Measurements from ENCODE around the gene ITGB7.
A peak's percentile ranks its signal among the peaks of the same experiment; 100 is the strongest.
"Not testable (repeated sequence)": the region's sequence is repeated elsewhere in the genome, so short reads cannot be mapped to it uniquely, and the experiment has no call there.

ITGB7 gene

DNA sequence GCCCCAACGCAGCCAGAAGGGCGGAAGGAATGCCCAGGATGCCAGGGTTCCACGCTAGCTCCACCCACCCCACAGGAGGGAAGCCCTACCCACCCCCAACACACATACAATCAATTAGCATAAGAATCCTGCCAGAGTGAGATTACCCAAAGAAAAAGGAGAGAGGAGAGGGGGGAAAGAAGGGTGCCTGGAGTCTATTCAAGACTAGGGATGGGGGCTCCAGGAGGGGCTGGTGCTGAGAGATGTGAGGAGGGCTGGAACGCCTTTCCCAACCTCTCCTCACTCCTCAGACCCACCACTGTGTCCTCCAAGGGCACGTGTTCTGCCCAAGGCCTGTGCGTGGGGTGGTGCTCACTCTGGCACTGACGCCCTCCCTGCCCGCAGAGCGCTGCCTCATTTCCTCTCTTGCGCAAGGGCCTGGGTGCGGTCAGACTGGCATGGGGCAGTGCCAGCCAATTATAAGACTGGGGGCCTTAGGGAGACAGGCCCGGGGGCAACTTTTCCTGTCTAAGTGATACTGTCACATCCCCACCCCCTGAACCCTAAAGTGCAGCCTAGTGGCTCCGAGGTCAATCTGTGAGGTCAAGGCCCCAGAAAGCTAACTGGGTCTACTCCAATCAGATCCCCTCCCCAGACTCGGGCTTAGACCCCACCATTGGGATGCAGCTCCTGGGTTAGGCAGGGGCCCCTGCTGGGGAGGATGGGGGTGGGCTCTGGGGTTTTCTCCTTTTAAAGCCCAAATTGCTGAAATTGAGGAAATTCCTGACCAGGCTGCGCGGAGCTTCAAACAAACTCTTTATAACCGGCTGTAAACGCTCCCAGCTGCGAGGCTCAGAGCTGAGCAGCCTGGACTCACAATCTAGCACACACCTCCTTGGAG is 10.2 kb upstream of the ITGB7 start:
- no peak for DNase-seq

DNA sequence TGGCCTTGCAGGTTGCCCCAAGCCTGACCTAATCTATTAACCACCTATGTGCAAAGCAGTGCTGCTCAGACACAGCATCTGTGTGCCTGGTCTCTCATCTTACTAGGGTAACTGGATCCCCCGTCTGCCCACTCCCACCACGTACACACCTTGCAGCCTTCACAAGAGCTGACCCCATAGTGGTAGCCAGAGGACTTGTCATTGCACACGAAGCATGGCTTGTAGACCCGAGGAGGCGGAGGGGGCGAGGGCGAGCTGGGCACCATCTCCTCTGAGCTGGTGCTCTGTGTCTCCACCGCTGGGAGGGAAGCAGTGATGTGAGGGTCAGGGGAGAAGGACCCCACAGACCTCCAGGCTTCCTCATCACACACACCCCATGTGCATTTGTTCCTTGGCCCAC is 8.4 kb upstream of the ITGB7 start:
- no peak for DNase-seq

DNA sequence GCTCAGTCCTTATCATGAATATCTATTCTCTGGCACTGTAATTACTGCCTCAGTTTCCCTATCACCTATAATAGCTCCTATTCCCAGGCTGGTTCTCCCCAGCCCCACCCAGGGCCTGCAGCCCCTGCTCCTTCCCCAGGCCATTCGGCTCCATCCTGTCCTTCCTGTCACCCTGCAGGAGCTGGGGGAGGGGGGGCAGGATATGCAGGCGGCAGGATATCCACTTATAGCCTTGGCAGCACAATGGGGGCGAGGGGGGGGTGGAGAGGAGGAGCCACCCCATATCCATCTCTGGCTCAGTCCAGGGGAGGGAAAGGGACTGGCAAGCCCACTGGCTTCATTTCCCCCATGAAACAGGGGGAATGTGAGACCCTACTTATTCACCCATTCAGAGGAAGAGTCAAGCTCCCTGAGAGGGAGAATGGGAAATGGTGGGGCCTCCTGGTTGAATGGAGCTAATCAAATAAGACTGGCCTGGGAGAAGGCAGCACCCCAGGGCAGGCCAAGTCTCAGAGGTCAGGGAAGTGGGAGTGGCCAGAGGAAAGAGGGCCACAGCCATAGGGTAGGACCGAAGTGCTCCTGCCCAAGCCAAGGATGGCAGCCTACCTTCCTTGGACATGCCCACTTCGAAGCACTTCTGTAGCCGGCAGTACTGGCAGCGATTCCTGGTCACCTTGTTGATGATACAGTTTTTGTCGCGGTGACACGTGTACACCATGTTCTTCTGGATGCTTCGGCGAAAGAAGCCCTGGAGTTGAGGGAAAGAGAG is 7.8 kb upstream of the ITGB7 start:
- no peak for DNase-seq

DNA sequence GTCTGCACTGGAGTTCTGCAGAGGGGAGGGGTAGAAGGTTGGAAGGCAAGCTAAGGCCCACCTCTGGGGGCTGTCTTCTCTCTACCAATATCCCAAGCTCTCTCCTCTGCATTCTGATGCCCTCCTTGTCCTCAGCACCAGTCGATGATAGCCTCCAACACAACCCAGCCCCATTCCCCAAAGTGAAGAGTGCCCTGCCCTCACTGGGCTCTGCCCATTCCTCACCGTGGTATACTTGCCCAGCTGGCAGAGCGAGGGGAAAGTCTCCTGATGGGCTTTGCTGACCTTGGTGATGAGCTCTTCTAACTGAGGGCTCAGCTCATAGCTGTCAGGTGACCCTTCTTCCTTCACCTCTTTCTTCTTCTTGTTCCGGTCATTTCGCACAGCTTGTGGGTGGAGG is 7.2 kb upstream of the ITGB7 start:
- DNase-seq = no peak

DNA sequence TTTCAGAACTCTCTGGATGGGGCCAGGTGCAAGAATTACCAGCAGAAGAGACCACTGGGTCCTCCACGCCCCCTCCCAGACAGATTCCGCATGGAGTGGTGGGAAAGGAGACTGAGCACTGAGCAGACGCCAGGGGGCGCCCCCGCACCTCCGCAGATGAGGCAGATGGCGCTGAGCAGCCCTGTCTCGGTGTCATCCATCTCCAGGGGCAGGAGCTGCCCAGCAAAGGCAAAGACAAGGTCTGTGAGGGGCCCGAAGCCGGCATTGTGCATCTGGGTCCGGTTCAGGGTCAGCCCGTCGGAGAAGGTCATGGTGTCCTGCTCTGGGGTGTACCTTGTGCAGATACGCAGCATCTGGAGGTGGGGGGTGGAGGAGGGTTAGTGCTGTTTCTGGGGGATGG is 6.3 kb upstream of the ITGB7 start:
- DNase-seq = peak; percentile 52

DNA sequence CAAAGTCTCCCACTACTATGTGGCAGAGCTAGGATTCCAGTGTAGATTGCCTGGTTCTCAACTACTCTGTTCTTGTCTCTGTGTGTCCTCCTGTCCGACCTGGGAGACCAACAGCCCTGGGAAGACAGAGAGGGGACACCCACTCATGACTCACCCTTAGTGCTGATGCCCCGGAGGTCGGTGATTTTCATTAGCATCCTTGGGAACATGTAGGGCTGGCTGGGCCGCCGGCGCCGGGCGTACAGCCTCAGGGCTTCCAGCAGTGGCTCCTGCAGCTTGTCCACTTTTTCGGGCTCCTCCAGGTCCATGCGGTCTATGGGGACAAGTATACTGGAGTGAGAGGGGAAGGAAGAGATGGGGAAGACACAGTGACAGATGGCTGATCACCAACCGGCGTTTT is 5.9 kb upstream of the ITGB7 start:
- no peak for DNase-seq

DNA sequence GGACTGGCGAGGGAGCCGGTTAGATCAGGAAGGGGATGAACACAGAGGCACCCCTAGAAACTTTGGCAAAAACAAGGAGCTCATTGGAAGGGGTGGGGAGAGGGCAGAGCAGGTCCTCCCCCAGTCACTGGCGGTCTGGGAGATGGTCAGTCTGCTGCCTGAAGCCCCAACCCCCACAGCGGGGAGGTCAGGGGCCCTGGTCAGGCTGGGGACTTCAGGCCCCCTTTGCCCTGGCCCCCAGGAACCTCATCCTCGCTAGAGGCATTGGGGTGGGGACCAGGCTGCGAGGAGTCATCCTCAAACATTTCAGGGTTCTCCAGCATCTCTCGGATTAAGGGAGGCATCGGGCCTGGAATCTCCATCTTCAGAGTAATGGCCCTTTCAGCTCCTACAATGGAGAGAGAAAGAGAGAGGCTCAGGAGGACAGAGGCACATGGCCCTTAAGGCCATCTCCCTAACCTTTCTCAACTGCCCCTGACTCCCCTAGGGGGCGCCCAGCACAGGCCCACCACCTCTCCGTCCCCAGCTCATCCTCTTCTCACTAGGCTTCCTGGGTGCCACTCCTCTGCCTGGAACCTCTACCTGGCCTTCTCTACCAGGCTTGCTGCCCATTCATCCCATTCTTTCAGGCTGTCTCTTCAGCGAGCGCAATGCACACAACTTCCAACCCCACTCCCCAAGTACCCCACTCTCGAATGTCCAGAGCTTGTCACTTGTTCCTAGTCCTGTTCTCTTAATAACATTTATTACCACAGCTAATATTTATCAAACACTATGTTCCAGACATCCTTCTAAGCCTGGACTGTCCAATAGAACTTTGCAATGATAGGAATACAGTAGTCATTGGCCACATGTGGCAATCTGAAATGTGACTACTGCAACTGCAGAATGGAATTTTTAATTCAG is 4.7 kb upstream of the ITGB7 start:
- DNase-seq = no peak

DNA sequence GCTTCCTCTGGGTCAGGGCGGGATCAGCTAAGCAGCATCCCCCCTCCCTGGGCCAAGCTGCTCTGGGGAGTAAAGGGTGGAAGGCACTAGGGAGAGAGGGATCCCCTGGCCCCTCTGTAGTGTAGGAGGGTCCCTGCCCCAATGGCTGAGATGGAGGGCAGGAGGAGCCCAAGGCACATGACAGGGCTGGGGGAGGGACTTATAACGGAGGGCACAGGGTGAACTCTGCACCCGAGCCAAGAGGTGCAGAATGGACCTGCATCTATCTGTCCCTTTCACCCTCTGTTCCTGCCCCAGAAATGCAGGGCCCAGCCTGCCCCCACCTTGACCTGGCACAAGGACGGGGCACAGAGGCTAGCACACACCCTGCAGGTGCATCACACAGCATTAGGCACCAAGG is 3.8 kb upstream of the ITGB7 start:
- no peak for DNase-seq

DNA sequence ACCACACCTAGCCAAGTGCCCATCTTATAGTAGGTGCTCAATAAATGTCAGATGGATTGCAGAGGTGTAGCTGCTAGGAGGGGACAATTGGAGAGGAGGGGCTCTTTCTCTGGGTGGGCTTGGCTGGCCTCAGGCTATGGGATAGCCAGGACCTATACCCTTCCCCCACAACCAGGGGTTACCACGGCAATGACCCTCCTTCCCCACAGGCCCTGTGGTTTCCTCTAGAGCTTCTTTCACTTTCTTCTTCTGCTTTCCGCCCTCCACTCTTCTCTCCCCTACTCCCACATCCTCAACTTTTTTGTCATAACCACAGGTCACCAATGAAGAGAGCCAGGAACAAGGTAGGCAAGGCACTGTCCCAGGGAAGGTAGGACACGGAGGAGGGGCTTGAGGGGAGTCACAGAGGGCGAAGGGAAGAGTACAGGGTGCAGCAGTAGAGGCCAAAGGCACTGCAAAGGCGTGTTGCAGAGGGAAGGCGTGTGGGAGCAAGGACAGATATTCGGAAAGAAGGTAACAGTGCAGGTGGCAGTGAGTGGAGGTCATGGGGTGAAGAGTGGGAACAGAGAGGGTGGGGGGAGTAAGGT is 1.9 kb upstream of the ITGB7 start:
- no peak for DNase-seq

DNA sequence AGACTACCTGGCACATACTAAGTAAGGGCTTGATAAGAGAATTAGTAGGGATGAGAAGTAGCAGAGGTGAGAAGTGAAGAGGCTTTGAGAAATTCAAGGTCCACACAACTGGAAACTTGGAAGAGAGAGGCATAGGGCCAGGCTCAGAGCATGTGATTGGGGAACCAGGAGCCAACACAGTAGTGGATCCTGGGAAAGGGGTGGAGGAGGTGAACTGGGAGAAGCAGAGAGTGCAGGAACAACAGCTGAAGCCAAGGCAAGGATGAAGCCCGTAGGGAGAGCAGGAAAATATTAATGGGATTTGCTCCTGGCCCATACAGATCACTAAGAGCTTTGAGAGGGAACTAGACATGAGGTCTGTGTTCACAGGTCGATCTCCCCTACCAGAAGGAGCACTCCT is 1.4 kb upstream of the ITGB7 start:
- DNase-seq = no peak

DNA sequence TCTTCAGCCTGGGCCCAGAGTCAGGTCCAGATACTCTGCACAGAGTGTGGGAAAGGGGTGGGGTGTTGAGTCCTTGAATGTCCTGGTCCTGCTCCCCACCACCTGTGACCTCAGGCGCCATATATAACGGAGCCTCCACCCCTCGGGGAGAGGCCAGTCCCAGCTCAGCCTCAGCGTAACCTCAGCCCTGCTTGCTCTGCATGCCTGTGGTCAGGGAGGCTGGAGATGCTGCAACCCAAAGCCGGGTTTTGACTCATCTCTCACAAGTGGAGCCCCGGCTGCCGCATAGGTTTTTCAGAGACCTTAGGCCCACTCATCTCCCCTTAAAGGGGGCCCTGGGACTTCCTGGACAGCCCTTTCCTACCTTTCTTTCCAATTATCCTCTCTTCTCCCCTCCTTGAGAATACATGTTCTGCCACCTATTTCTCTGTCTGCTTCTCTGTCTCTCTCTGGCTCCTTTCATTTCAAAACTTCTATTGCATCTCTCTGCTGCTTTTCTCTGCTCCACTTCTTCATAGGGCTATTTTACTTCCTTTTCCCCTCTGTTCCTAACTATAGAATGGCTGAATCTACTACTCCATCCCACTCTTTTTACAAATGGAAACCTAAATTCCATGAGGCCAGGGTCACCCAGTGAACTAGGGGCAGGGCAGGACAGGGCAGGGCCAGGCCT is 1.2 kb downstream of the ITGB7 start:
- no peak for DNase-seq

DNA sequence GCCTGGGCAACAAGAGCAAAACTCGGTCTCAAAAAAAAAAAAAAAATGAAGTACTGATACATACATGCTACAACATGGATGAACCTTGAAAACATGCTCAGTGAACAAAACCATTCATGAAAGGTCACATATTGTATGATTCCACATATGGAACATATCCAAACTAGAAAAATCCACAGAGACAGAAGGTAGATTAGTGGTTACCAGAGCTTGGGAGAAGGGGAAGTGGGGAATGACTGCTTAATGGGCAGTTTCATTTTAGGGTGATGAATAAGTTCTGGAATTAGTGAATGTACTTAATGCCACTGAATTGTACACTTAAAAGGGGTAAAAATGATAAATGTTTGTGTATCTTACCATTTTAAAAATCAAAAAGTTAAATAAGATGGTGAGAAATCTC is 2.7 kb downstream of the ITGB7 start:
- no peak for DNase-seq

DNA sequence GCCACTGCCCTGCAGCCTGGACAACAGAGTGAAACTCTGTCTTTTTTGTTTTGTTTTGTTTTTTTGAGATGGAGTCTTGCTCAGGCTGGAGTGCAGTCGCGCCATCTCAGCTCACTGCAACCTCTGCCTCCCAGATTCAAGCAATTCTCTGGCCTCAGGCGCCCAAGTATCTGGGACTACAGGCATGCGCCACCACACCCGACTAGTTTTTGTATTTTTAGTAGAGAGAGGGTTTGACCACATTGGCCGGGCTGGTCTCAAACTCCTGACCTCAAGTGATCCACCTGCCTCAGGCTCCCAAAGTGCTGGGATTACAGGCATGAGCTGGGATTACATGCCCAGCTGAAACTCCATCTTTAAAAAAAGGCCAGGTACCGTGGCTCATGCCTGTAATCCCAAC is 4.7 kb downstream of the ITGB7 start:
- not testable (repeated sequence) for DNase-seq

DNA sequence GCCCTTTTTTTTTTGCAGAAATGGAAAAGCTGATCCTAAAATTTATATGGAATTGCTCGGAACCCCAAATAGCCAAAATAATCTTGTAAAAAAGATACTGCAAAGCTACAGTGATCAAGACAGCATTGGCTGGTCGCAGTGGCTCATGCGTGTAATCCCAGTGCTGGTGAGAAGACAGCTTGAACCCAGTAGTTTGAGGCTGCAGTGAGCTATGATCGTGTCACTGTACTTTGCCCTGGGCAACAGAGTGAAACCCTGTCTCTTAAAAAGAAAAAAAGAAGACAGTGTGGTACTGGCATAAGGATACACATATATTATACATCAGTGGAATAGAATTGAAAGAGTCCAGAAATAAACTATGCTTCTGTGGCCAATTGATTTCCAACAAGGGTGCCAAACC is 5.4 kb downstream of the ITGB7 start:
- DNase-seq = no peak

DNA sequence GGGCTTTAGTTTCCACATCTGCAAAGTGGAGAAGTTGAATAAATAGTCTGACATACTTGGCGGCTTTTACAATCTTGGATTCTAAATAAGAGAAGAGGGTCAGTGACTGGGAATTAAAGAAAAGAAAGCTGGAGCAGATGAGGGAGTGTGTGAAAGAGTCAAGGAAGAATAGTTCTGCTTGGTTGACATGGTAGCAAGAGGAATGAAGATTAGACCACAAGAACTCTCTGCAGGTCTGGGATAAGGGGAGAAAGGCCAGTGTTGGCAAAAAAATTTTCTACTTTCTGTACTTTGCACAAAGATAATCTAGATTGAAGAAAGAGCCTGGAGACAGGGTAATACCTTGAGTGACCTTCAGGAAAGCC is 5.9 kb downstream of the ITGB7 start:
- no peak for DNase-seq

DNA sequence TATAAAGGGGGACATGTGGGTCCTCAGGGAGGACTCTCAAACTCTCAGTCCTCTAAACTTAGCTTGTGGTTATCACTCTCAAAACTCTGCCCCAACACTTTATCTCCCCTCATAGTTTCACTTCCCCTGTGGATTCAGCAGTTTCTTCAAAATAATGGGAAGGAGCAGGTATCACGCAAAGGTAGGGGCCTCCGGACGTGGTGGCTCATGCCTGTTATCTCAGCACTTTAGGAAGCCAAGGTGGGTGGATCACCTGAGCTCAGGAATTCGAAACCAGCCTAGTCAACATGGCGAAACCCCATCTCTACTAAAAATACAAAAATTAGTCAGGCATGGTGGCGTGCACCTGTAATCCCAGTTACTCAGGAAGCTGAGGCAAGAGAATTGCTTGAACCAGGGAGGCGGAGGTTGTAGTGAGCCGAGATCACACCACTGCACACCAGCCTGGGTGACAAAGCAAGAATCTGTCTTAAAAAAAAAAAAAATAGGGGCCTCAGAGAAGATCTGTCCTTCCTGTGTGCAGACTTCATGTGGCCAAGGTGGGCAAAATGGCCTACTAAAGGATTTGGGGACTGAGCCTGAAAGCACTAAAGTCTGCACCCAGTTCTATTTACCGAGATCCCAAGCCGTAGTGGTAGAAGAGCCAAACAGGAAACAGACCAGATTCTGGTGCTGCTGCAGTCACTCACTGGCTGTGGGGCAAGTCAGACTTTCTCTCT is 6.4 kb downstream of the ITGB7 start:
- no peak for DNase-seq

DNA sequence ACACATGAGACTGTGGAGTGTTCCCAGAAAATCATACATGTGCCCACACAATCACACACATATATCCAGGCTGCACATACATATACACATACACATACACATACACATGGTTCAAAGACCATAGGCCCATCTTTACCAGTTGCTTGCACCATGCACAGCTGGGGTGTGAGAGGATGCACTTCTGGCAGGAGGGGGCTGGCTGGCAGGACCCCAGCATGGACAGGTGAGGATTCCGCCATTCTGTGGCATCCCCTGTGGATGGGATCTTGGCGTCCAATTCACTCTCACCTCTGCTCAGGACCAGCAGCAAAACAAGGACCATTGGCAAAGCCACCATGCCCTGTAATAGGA is 7.0 kb downstream of the ITGB7 start:
- no peak for DNase-seq

DNA sequence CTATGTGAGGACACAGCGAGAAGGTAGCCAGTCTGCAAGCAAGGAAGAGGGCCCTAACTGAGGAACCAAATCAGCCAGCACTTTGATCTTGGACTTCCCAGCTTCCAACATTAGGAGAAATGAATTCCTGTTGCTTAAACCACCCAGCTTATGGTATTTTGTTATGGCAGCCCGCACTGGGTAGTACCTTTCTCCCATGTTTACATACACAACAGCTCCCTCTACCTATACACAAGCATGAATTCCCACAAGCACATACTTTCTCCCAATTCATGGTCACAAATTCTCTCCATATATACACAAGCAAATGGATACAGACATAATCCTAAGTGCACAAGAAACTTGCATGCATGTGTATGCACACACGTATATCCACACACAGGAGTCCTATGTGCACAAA is 7.4 kb downstream of the ITGB7 start:
- DNase-seq = no peak

DNA sequence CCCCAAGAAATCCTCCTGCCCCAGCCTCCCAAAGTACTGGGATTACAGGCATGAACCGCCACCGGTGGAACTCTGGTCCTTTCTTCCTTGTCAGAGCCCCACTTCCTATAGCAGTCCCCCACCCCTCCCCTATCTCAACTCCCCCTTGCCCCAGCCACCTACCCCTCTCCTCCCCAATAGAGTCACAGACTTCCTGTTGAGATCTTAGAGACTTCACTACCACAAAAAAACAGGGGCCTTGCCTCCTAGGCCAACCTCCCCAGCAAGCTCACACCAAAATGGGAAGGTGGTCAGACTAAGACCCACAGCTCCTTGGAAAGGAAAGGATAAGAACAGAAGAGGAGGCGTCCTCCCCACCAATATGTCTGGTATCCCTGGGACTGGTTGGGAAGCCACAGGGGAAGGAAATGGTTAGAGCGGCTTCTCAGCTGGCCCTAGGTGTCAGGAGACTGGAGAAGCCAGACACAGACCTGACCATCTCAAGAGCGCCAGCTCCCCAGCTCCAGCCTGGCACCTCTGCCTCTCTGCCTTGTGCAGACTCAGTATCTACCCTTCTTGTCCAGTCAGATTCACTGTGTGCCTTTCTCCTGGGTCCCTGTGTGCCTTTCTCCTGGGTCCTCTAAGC is 8.5 kb downstream of the ITGB7 start:
- no peak for DNase-seq

DNA sequence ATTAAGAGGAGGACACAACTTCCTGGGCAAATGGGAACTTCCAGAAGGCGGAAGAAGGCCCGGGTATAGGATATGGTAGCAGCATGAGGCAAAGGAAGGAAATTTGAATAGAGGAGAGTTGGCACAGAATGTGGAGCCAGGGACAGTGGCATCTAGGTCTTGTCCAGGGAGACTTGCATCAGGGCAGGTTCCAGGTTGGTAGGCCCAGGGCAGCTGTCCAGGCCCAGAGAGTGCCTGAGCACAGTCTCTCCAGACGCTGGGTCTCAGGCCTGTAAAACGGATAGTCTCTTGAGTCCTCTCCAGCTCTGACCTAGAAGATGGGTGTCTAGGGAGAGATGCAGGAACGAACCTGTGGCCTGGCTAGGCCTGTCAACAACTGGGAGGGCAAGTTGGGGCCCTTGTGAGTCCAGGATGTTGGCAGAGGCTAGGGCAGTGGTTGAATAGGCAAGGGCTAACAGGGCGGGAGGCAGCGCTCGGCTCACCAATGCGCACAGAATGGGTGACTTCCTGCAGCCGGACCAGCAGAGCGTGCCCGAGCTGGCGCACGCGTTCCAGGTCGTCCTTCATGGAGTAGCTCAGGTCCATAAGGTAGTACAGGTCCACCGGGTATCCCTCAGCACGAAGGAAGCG is 9.9 kb downstream of the ITGB7 start:
- no peak for DNase-seq

DNA sequence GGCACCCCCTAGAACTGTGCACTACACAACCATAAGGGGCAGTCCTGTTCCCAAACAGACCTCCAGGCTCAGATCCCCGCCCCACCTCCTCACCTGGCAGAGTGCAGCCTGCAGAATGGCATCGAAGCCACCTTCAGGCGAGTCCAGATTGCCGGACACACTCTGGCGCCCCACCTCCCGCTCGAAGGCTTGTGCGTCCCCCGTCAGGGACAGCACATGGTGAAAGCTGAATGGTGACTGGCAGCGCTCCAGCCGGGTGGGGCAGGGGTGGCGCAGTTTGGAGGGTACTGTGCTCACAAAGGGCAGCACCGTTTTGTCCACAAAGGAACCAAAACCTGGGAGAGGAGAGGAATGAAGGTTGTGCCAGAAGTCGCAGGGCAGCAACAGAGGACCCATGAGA is 10.6 kb downstream of the ITGB7 start:
- no peak for DNase-seq

Data from SHP77 treated with DMSO at 0.1 percent for 48 hours (cell line).